RWPE2 (cell line): ENCODE data around the gene ISCA2.

ENCODE experiments used
- ATAC-seq: fragments of 200-7000 bp; cut with Tn5 transposase; 3 replicates; pipeline ENCODE4 v1.9.1; 2021; ENCODE audit warnings: low read depth
- DNase-seq: peaks from one replicate; pipeline ENCODE4 v3.0.0-alpha.2; 2020; ENCODE audit warnings: low spot score
- H3K27ac ChIP-seq: fragments of 450-650 bp; 2 replicates; pipeline ENCODE4 v1.5.1; 2017; ENCODE audit warnings: mild to moderate bottlenecking; ENCODE audit not compliant: poor library complexity, severe bottlenecking
- H3K27me3 ChIP-seq: fragments of 250-450 bp; sonication (Bioruptor Pico); 2 replicates; pipeline ENCODE4 v1.5.1; 2021; ENCODE audit warnings: mild to moderate bottlenecking, moderate library complexity; ENCODE audit not compliant: insufficient read depth, poor library complexity, severe bottlenecking
- H3K36me3 ChIP-seq: fragments of 250-450 bp; sonication (Bioruptor Pico); 2 replicates; pipeline ENCODE4 v1.5.1; 2020; ENCODE audit warnings: low read depth, mild to moderate bottlenecking, moderate library complexity
- H3K4me1 ChIP-seq: fragments of 250-450 bp; sonication (Bioruptor Pico); 2 replicates; pipeline ENCODE4 v1.5.1; 2021; ENCODE audit warnings: mild to moderate bottlenecking, moderate library complexity; ENCODE audit not compliant: insufficient read depth, poor library complexity, severe bottlenecking
- H3K4me3 ChIP-seq: fragments of 250-450 bp; sonication (Bioruptor Pico); 2 replicates; pipeline ENCODE4 v1.5.1; 2021; ENCODE audit warnings: mild to moderate bottlenecking, moderate library complexity; ENCODE audit not compliant: severe bottlenecking
- H3K9me3 ChIP-seq: fragments of 250-450 bp; sonication (Bioruptor Pico); 2 replicates; pipeline ENCODE4 v1.5.1; 2021; ENCODE audit warnings: mild to moderate bottlenecking, moderate library complexity; ENCODE audit not compliant: severe bottlenecking
- TF ChIP-seq, protein P1 (sequence below): fragments of 450-650 bp; IDR thresholded peaks from one replicate; pipeline ENCODE4 v1.5.1; 2017; ENCODE audit warnings: mild to moderate bottlenecking, moderate library complexity; ENCODE audit not compliant: poor library complexity, severe bottlenecking

The ISCA2 gene

DNA sequence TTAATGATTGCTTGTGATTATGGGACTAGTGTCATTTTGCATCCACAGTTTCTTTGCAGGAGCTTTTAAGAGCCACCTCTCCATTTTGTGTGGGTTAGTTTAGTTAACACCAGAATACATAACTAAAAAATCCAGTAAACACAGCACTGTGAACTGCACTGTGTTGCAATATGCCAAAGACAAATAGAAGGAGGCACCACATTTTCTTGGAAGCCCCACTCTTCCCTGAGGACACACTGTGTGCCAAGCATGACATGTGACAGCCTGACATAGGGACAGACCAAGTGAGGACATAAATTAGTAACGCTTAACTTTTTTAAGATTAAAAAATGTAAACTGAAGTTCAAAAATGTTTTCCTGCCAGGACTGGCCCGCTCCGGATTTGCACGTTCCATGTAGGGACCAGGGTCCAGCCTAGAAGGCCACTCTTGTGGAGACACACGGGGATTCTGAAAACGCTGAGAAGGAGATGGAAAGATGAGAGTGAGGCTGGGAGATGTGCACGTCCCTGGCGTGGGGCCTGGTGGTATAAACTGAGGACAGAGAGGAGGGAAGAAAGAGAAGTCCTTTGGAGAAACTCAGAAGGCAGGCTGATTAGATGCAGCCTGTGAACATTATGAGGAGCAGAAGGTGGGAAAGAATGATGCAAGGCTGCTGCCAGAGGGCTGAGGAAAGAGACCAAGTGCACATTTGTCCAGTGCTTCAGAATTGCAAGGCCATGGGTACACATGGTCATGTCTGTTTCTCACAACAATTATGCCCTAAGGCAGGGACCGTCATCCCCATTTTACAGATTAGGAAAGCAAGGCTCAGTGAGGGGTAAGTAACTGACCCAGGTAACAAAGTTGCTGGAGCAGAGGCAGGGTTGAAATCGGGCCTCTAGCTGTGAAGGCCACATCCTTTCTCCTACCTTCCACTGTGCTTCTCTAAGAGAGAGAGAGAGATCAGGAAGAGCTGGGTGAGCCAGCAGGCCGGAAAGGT lies 45.1 kb downstream of the ISCA2 start:
- no peak overlapping the region for H3K27ac ChIP-seq
- no peaks in the 10 kb centered on the region for H3K27me3 ChIP-seq
- no peaks in the 10 kb centered on the region for H3K9me3 ChIP-seq

GRCh38 chr14:74539503-74539902 lies 45.9 kb downstream of the ISCA2 start:
- H3K27me3 ChIP-seq: no peaks in the 10 kb centered on the region
- H3K27ac ChIP-seq: no peak overlapping the region
- no peaks in the 10 kb centered on the region for H3K9me3 ChIP-seq

More for the DNA sequence above, 45.1 kb downstream of the ISCA2 start:
- Histone ChIP-seq H3K4me3 (no peak overlapping the region), H3K36me3 (peaks cover 57% of the 10 kb centered on the region), H3K4me1 (no peaks in the 10 kb centered on the region)
- TF ChIP-seq, protein P1, sequence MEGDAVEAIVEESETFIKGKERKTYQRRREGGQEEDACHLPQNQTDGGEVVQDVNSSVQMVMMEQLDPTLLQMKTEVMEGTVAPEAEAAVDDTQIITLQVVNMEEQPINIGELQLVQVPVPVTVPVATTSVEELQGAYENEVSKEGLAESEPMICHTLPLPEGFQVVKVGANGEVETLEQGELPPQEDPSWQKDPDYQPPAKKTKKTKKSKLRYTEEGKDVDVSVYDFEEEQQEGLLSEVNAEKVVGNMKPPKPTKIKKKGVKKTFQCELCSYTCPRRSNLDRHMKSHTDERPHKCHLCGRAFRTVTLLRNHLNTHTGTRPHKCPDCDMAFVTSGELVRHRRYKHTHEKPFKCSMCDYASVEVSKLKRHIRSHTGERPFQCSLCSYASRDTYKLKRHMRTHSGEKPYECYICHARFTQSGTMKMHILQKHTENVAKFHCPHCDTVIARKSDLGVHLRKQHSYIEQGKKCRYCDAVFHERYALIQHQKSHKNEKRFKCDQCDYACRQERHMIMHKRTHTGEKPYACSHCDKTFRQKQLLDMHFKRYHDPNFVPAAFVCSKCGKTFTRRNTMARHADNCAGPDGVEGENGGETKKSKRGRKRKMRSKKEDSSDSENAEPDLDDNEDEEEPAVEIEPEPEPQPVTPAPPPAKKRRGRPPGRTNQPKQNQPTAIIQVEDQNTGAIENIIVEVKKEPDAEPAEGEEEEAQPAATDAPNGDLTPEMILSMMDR: no peak
- ATAC-seq: no peak
- no peak for DNase-seq

DNA sequence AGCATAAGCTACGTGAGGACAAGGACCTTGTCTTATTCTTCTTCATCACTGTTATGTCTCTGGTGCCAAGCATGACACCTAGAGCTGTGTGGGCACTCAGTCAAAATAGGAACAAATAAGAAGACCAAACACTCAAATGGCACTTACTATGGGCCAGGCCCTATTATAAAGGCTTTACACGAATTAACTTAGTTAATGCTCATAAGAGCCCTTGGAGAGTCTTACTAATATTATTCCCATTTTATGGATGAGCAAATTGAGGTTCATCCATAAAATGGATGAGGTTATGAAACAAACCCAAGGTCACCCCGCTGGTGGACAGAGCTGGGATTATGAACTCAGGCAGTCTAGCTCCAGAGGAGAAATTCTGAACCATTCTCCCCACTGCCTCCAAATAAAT lies 47.7 kb downstream of the ISCA2 start:
- no peak overlapping the region for H3K4me3 ChIP-seq
- DNase-seq (no peak), ATAC-seq (no peak)
- TF ChIP-seq, protein P1: no peak
- peaks cover 69% of the 10 kb centered on the region for H3K36me3 ChIP-seq
- no peaks in the 10 kb centered on the region for H3K4me1 ChIP-seq
- no peak overlapping the region for H3K27ac ChIP-seq
- no peaks in the 10 kb centered on the region for H3K9me3 ChIP-seq
- no peaks in the 10 kb centered on the region for H3K27me3 ChIP-seq

More at GRCh38 chr14:74539503-74539902, 45.9 kb downstream of the ISCA2 start:
- H3K4me3 ChIP-seq: no peak overlapping the region
- DNase-seq (no peak), ATAC-seq (no peak)
- TF ChIP-seq, protein P1: no peak
- H3K36me3 ChIP-seq: peaks cover 65% of the 10 kb centered on the region
- H3K4me1 ChIP-seq: no peaks in the 10 kb centered on the region

- Histone ChIP-seq H3K4me3 (no peak overlapping the region), H3K36me3 (peaks cover 73% of the 10 kb centered on the region), H3K27ac (no peak overlapping the region), H3K4me1 (no peaks in the 10 kb centered on the region), H3K27me3 (no peaks in the 10 kb centered on the region), H3K9me3 (no peaks in the 10 kb centered on the region)
- ATAC-seq (no peak; the same call in 2 of the 3 replicates), DNase-seq (no peak)
- TF ChIP-seq, protein P1: no peak
Observed at GRCh38 chr14:74542056-74542685, 48.6 kb downstream of the ISCA2 start.
